ENCODE results near the gene PRPH. TPM values are rescaled to one million over a fixed set of nuclear protein-coding genes. Genes with fewer than 3 reads are reported as not detected.

The PRPH gene
- 0.14 and 0.27 TPM in 2 replicates for total RNA-seq

DNA sequence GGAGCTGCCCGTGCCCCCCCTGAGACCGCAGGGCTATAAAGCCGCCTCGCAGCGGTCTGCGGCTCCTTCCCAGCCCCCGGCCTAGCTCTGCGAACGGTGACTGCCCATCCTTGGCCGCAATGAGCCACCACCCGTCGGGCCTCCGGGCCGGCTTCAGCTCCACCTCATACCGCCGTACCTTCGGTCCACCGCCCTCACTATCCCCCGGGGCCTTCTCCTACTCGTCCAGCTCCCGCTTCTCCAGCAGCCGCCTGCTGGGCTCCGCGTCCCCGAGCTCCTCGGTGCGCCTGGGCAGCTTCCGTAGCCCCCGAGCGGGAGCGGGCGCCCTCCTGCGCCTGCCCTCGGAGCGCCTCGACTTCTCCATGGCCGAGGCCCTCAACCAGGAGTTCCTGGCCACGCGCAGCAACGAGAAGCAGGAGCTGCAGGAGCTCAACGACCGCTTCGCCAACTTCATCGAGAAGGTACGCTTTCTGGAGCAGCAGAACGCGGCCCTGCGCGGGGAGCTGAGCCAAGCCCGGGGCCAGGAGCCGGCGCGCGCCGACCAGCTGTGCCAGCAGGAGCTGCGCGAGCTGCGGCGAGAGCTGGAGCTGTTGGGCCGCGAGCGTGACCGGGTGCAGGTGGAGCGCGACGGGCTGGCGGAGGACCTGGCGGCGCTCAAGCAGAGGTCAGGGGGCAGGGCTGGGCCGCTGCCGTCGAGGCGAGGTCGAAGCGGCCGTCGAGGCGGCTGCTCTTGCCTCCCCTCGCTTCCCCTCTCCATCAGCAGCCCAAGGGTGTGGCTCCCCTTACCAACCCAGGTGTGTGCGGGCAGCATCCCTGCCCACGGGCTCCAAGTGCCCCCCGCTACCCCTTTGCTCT, at the start of gene PRPH:
Gene PRPH (plus strand): TSS at position 66 of the 855 bp plus-strand sequence. CDS start 54 bp downstream, at position 120.

DNA sequence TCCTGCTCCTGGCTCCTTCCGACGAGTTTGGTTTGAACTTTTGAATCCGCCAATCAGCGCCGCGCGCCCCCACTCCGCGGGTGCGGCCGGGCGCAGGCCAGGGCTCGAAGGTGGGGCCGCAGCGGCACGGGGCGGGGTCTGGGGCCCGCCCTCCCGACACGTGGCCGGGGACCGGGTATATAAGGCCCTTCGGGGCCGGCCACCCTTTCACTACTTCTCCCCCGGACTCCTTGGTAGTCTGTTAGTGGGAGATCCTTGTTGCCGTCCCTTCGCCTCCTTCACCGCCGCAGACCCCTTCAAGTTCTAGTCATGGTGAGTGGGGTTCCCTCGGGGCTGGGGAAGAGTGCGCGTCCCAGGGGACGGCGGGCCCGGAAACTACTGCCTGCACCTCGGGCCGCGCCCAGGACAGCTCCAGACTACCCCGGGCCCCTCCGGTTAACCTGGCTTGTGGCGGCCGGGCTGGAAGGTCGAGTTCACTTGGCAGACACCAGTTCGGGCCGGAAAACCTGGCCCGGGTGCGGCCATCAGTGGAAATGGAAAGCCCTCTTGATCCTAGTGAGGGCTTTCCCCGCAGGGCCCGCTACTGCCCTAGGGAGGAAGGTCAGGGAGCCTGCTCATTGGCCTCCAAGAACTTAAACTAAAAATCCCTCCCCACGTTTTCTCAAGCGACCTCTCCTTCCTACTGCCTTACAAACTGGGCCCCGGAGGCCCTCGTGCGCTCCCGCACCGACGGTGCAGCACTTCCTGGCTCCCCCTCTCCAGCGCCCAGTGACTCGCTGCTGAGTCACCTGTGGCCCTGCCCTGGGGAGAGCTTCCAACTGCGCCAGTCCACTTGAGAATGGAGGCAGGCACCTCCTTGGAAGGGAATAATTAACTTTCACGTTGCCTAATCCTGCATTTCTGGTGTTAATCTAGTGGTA, 29.8 kb upstream of the PRPH start, which contains the start of gene TUBA1C:
Gene TUBA1C (plus strand): TSS at position 210 of the 920 bp plus-strand sequence. CDS start 100 bp downstream, at position 310.

GRCh38 chr12:49322708-49323523, 28.0 kb downstream of the PRPH start, which contains the start of gene TROAP:
Gene TROAP (plus strand): TSS chr12:49323255. CDS start chr12:49323609, 354 bp downstream.

DNA sequence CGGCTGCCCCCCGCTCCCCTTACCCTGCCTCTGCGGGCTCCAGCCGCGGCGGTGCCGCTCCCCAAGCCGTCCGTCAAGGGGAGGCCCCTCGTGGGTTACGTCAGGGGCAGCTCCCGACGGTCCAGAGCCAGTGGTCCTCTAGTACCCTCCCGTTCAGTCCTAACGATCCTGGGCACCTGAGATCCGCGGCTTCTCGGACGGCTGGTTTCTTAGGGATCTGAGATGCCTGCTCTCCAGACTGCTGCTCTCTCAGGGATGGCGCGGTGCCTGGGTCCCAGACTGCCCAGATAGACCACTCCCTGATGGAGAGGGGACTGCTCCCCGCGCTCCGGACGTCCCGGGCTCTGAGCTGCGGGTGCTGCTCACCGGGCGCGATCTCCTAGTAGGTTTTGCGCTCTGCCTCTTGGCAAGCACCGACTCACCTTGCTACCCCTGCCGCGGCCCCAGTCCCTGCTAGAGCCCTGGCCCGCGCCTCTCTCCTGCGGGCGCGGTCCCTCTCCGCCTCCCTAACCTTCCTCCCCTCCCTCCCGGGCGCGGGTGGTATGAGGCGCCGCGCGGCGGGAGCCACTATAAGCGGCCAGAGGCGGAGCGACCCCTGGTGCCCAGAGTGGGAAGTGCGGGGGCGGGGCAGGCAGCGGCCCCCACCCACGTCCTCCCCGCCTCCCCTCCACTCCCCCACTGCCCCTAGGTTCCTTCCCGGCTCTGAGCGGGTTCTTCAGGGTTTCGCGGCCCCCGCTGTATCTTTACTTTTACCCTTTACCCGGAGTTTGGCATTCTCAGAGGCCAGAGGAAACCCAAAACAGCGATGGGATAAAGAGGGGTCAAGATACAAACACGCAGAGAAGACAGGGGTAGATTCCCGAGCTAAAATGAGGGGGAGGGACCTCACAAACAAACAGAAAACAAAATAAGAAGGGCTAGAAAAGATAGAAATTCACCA, 42.0 kb downstream of the PRPH start, which contains the start of gene C1QL4:
Gene C1QL4 (minus strand): TSS at position 544 of the 940 bp plus-strand sequence. CDS start 711 bp downstream, outside the sequence.

GRCh38 chr12:49346659-49347310, 51.8 kb downstream of the PRPH start, which contains the start of gene DNAJC22:
Gene DNAJC22 (plus strand): TSS chr12:49346888. CDS start chr12:49348873, 1,985 bp downstream.

Other genes with a start within 250 kb of the PRPH start
- gene KMT2D, start 234.4 kb upstream of the PRPH start, total RNA-seq: 66.4 and 79.6 TPM in 2 replicates
- 0.66 and 1.4 TPM in 2 replicates for gene RHEBL1, start 225.2 kb upstream of the PRPH start, total RNA-seq
- gene DHH, start 200.3 kb upstream of the PRPH start, total RNA-seq: 5.3 and 9.0 TPM in 2 replicates
- 58.9 and 62.1 TPM in 2 replicates for gene LMBR1L, start 184.3 kb upstream of the PRPH start, total RNA-seq
- 2,263 and 3,197 TPM in 2 replicates for gene TUBA1B, start 163.8 kb upstream of the PRPH start, total RNA-seq
- 792 and 805 TPM in 2 replicates for gene TUBA1A, start 106.1 kb upstream of the PRPH start, total RNA-seq
- gene TUBA1C, start 30.1 kb upstream of the PRPH start, total RNA-seq: 580 and 869 TPM in 2 replicates
- gene TROAP, start 28.1 kb downstream of the PRPH start, total RNA-seq: 20.1 and 40.5 TPM in 2 replicates
- gene C1QL4, start 42.0 kb downstream of the PRPH start, total RNA-seq: 0.13 and 0.22 TPM in 2 replicates
- gene DNAJC22, start 51.7 kb downstream of the PRPH start, total RNA-seq: 0.80 and 1.3 TPM in 2 replicates
- gene SPATS2, start 72.3 kb downstream of the PRPH start, total RNA-seq: 90.6 and 97.4 TPM in 2 replicates
- 0.14 and 0.27 TPM in 2 replicates for gene KCNH3, start 243.9 kb downstream of the PRPH start, total RNA-seq